KMS-11 (cell line): ENCODE results near the gene CACNA2D3.

Experiments
- H2AFZ ChIP-seq: fragments of 200-600 bp; sonication (generic); 2 replicates; pipeline ENCODE4 v1.6.1; 2016; ENCODE audit warnings: antibody characterized with exemption, mixed run types, low read depth
- H3K27ac ChIP-seq: fragments of 200-600 bp; sonication (generic); 2 replicates; pipeline ENCODE4 v1.6.1; 2016; ENCODE audit warnings: mild to moderate bottlenecking, mixed run types
- H3K27me3 ChIP-seq: fragments of 200-600 bp; sonication (generic); 2 replicates; pipeline ENCODE4 v1.6.1; 2017; ENCODE audit warnings: mild to moderate bottlenecking, low read depth, mixed run types, moderate library complexity; ENCODE audit not compliant: insufficient read depth
- H3K36me3 ChIP-seq: fragments of 200-600 bp; sonication (generic); 2 replicates; pipeline ENCODE4 v1.6.1; 2017; ENCODE audit warnings: mild to moderate bottlenecking, mixed run types; ENCODE audit not compliant: insufficient read depth
- H3K4me1 ChIP-seq: fragments of 200-600 bp; sonication (generic); 2 replicates; pipeline ENCODE4 v1.6.1; 2016; ENCODE audit warnings: mild to moderate bottlenecking, low read depth, mixed run types; ENCODE audit not compliant: poor library complexity, severe bottlenecking
- H3K4me2 ChIP-seq: fragments of 200-600 bp; sonication (generic); 2 replicates; pipeline ENCODE4 v1.7.0; 2016; ENCODE audit warnings: mild to moderate bottlenecking, mixed run types
- H3K4me3 ChIP-seq: fragments of 200-600 bp; sonication (generic); IDR thresholded peaks from 2 replicates; pipeline ENCODE4 v1.6.1; 2017; ENCODE audit warnings: low read depth, low read length, mixed read lengths; ENCODE audit not compliant: insufficient read depth
- H3K79me2 ChIP-seq: fragments of 200-600 bp; sonication (generic); 2 replicates; pipeline ENCODE4 v1.6.1; 2016; ENCODE audit warnings: low read depth, mixed run types; ENCODE audit not compliant: insufficient read depth
- H3K9ac ChIP-seq: fragments of 200-600 bp; sonication (generic); 2 replicates; pipeline ENCODE4 v1.6.1; 2016; ENCODE audit warnings: mild to moderate bottlenecking, mixed run types
- H4K20me1 ChIP-seq: fragments of 200-600 bp; sonication (generic); 2 replicates; pipeline ENCODE4 v1.6.1; 2016; ENCODE audit warnings: mild to moderate bottlenecking, mixed run types; ENCODE audit not compliant: insufficient read depth
- CTCF ChIP-seq: fragments of 200-600 bp; sonication (generic); conservative IDR thresholded peaks from 2 replicates; pipeline ENCODE4 v1.6.1; 2017; ENCODE audit warnings: low read depth, mild to moderate bottlenecking, antibody characterized with exemption, low read length, moderate library complexity, mixed read lengths

The CACNA2D3 gene

GRCh38 chr3:54307566-54308180 lies 185.3 kb downstream of the CACNA2D3 start:
- H3K27ac ChIP-seq, result no peak overlapping the region
- H4K20me1 ChIP-seq, result no peaks in the 10 kb centered on the region
- no peaks in the 10 kb centered on the region for H3K4me1 ChIP-seq
- H3K4me2 ChIP-seq, result no peak overlapping the region
- no peak overlapping the region for H3K4me3 ChIP-seq
- no peak for TF ChIP-seq CTCF
- no peak overlapping the region for H3K9ac ChIP-seq
- no peaks in the 10 kb centered on the region for H3K27me3 ChIP-seq
- no peaks in the 10 kb centered on the region for H3K79me2 ChIP-seq
- no peaks in the 10 kb centered on the region for H3K36me3 ChIP-seq
- H2AFZ ChIP-seq, result no peak overlapping the region

- Histone ChIP-seq H3K27me3 (no peaks in the 10 kb centered on the region), H3K4me3 (no peak overlapping the region), H3K9ac (no peak overlapping the region), H3K79me2 (no peaks in the 10 kb centered on the region), H4K20me1 (no peaks in the 10 kb centered on the region), H2AFZ (no peak overlapping the region), H3K27ac (no peak overlapping the region), H3K4me1 (no peaks in the 10 kb centered on the region), H3K4me2 (no peak overlapping the region), H3K36me3 (no peaks in the 10 kb centered on the region)
- no peak for TF ChIP-seq CTCF
Observed at GRCh38 chr3:54309601-54310000, 187.2 kb downstream of the CACNA2D3 start.

GRCh38 chr3:54311211-54311747 lies 188.9 kb downstream of the CACNA2D3 start:
- H2AFZ ChIP-seq, result no peak overlapping the region
- no peaks in the 10 kb centered on the region for H4K20me1 ChIP-seq
- no peaks in the 10 kb centered on the region for H3K27me3 ChIP-seq
- H3K79me2 ChIP-seq, result no peaks in the 10 kb centered on the region
- no peak for TF ChIP-seq CTCF
- H3K4me1 ChIP-seq, result no peaks in the 10 kb centered on the region
- no peak overlapping the region for H3K27ac ChIP-seq
- no peak overlapping the region for H3K4me2 ChIP-seq
- H3K36me3 ChIP-seq, result no peaks in the 10 kb centered on the region
- H3K4me3 ChIP-seq, result no peak overlapping the region
- no peak overlapping the region for H3K9ac ChIP-seq

- no peak overlapping the region for H3K9ac ChIP-seq
- no peaks in the 10 kb centered on the region for H3K36me3 ChIP-seq
- H3K79me2 ChIP-seq, result no peaks in the 10 kb centered on the region
- no peaks in the 10 kb centered on the region for H3K27me3 ChIP-seq
- no peak overlapping the region for H3K27ac ChIP-seq
- no peaks in the 10 kb centered on the region for H3K4me1 ChIP-seq
- no peaks in the 10 kb centered on the region for H4K20me1 ChIP-seq
- TF ChIP-seq CTCF, result no peak
- H3K4me3 ChIP-seq, result no peak overlapping the region
- no peak overlapping the region for H2AFZ ChIP-seq
- no peak overlapping the region for H3K4me2 ChIP-seq
Observed at GRCh38 chr3:54312156-54312899, 190.0 kb downstream of the CACNA2D3 start.
